GM12878 (cell line): ENCODE results near the gene CCDC107. TPM values are rescaled to one million over a fixed set of nuclear protein-coding genes. Genes with fewer than 3 reads are reported as not detected.
A peak's percentile ranks its signal among the peaks of the same experiment; 100 is the strongest.

Experiments used
- BCL11A ChIP-seq: IDR thresholded peaks from 2 replicates; pipeline ENCODE4 v1.6.1; 2011; ENCODE audit warnings: low read depth, low read length
- CREM ChIP-seq: IDR thresholded peaks from 2 replicates; pipeline ENCODE4 v1.6.1; 2014; ENCODE audit warnings: antibody characterized with exemption, low read depth
- E2F4 ChIP-seq: IDR thresholded peaks from 2 replicates; pipeline ENCODE4 v1.6.1; 2012; ENCODE audit warnings: low read depth, low read length, improper control_type of control experiment
- FOXK2 ChIP-seq: fragments of 450-650 bp; IDR thresholded peaks from 2 replicates; pipeline ENCODE4 v1.6.1; 2017; ENCODE audit warnings: mild to moderate bottlenecking, moderate library complexity
- MEF2A ChIP-seq: IDR thresholded peaks from 2 replicates; pipeline ENCODE4 v1.6.1; 2011; ENCODE audit warnings: low read depth, mild to moderate bottlenecking, low read length, moderate library complexity; ENCODE audit not compliant: insufficient read depth
- NR2C2 ChIP-seq: IDR thresholded peaks from 2 replicates; pipeline ENCODE4 v1.6.1; 2011; ENCODE audit warnings: borderline replicate concordance, low read depth; ENCODE audit not compliant: control insufficient read depth, insufficient read length
- PKNOX1 ChIP-seq: fragments of 450-650 bp; IDR thresholded peaks from 2 replicates; pipeline ENCODE4 v1.6.1; 2016; ENCODE audit warnings: mild to moderate bottlenecking
- PML ChIP-seq: IDR thresholded peaks from 2 replicates; pipeline ENCODE4 v1.6.1; 2012; ENCODE audit warnings: low read length, inconsistent platforms
- POLR2AphosphoS5 ChIP-seq: IDR thresholded peaks from 2 replicates; pipeline ENCODE4 v1.6.1; 2011; ENCODE audit warnings: mild to moderate bottlenecking, low read length, inconsistent platforms
- SP1 ChIP-seq: IDR thresholded peaks from one replicate; pipeline ENCODE4 v1.6.1; 2011; ENCODE audit warnings: low read depth, low read length
- SREBF1 ChIP-seq: IDR thresholded peaks from 2 replicates; pipeline ENCODE4 v1.6.1; 2012; ENCODE audit warnings: mild to moderate bottlenecking, low read length
- SREBF2 ChIP-seq: IDR thresholded peaks from 2 replicates; pipeline ENCODE4 v1.6.1; 2012; ENCODE audit warnings: mild to moderate bottlenecking, low read length
- STAT1 ChIP-seq: fragments of 450-650 bp; conservative IDR thresholded peaks from 2 replicates; pipeline ENCODE4 v1.6.1; 2014; ENCODE audit warnings: antibody characterized with exemption, mild to moderate bottlenecking
- TBL1XR1 ChIP-seq: IDR thresholded peaks from 2 replicates; pipeline ENCODE4 v1.6.1; 2012; ENCODE audit warnings: low read depth, low read length, improper control_type of control experiment
- USF1 ChIP-seq: IDR thresholded peaks from 2 replicates; pipeline ENCODE4 v1.6.1; 2011; ENCODE audit warnings: borderline replicate concordance, low read depth, mild to moderate bottlenecking, moderate library complexity, mixed read lengths, low read length; ENCODE audit not compliant: insufficient read depth; ENCODE audit errors: extremely low read length
- ZBED1 ChIP-seq: IDR thresholded peaks from 2 replicates; pipeline ENCODE4 v1.6.1; 2016; ENCODE audit warnings: borderline replicate concordance
- ZNF207 ChIP-seq: fragments of 450-650 bp; IDR thresholded peaks from 2 replicates; pipeline ENCODE4 v1.6.1; 2014; ENCODE audit warnings: antibody characterized with exemption, mild to moderate bottlenecking, borderline replicate concordance
- polyA plus RNA-seq, 11 experiments: library from polyadenylated mRNA; depleted of rRNA in 4 of 11; unstranded in 6 of 11; stranded (reverse) in 5 of 11; fragments of >200 nt; fragmentation: Nextera tagmentation in 4 of 11; fragmentation: Illumina TruSeq in 1 of 11; extraction: Ambion mirVana in 4 of 11; extraction: Trizol in 1 of 11; gene quantifications; 1 replicate in 1 of 11; 2 replicates in 10 of 11; pipeline versions ENCODE4 v1.2.1 to v1.2.3, GENCODE V29; 2011 to 2016; ENCODE audit warnings: inconsistent platforms in 2 of 11, missing spikeins in 2 of 11, low read depth in 1 of 11
- total RNA-seq, 4 experiments: library from RNA; depleted of rRNA in 3 of 4; stranded (reverse); fragments of >200 nt in 3 of 4; fragmentation: Illumina TruSeq in 1 of 4; extraction: Trizol in 1 of 4; gene quantifications; 2 replicates each; pipeline versions ENCODE4 v1.2.1 to v1.2.3, GENCODE V29; 2013 to 2021
- TF ChIP-seq, protein P1 (sequence below): fragments of 450-650 bp; IDR thresholded peaks from 2 replicates; pipeline ENCODE4 v1.6.1; 2017; ENCODE audit warnings: mild to moderate bottlenecking, moderate library complexity
- TF ChIP-seq, protein P2 (sequence below): fragments of 450-650 bp; IDR thresholded peaks from 2 replicates; pipeline ENCODE4 v1.6.1; 2017; ENCODE audit warnings: mild to moderate bottlenecking, moderate library complexity

Gene CCDC107
- total and polyA plus RNA-seq, 10 of the 15 experiments (the other 5 are each of a cell fraction or from before 2014, with no cell fraction given), result 0.19 to 18.3 (median 10.6) TPM

DNA sequence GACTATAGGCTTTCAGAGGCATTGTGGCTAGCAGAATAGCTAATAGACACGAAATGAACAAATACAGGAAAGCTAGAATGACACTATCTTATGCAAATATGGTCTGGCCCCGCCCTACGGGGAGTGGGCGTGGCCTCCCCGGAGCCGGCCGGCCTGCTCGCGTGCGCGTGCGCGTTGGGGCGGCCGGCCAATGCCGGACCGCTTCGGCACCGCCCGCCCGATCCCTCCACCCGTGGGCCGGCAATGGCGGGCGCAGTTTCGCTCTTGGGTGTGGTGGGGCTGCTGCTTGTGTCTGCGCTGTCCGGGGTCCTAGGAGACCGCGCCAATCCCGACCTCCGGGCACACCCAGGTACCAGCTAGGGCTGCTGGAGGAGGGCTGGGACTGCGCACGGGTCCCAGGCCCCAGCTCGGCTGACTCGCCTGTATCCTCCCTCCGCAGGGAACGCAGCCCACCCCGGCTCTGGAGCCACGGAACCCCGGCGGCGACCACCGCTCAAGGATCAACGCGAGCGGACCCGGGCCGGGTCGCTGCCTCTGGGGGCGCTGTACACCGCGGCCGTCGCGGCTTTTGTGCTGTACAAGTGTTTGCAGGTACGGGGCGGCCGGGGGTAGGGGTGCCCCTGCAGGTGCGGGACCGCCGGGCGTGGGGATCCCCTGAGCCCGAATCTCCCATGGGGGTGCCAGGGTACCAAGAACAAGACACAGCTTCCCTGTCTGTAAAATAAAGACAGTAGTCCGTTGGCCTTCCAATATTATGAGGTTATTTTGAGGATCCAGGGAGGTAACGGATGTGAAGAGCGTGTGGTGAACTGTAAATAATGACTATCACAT lies at the start of gene CCDC107 (continued):
- no peak for TF ChIP-seq FOXK2
- no peak for TF ChIP-seq STAT1
- no peak for TF ChIP-seq ZBED1
- TF ChIP-seq SREBF1, result no peak
- TF ChIP-seq NR2C2, result no peak
- no peak for TF ChIP-seq SP1
- no peak for TF ChIP-seq SREBF2
- TF ChIP-seq, protein P1, sequence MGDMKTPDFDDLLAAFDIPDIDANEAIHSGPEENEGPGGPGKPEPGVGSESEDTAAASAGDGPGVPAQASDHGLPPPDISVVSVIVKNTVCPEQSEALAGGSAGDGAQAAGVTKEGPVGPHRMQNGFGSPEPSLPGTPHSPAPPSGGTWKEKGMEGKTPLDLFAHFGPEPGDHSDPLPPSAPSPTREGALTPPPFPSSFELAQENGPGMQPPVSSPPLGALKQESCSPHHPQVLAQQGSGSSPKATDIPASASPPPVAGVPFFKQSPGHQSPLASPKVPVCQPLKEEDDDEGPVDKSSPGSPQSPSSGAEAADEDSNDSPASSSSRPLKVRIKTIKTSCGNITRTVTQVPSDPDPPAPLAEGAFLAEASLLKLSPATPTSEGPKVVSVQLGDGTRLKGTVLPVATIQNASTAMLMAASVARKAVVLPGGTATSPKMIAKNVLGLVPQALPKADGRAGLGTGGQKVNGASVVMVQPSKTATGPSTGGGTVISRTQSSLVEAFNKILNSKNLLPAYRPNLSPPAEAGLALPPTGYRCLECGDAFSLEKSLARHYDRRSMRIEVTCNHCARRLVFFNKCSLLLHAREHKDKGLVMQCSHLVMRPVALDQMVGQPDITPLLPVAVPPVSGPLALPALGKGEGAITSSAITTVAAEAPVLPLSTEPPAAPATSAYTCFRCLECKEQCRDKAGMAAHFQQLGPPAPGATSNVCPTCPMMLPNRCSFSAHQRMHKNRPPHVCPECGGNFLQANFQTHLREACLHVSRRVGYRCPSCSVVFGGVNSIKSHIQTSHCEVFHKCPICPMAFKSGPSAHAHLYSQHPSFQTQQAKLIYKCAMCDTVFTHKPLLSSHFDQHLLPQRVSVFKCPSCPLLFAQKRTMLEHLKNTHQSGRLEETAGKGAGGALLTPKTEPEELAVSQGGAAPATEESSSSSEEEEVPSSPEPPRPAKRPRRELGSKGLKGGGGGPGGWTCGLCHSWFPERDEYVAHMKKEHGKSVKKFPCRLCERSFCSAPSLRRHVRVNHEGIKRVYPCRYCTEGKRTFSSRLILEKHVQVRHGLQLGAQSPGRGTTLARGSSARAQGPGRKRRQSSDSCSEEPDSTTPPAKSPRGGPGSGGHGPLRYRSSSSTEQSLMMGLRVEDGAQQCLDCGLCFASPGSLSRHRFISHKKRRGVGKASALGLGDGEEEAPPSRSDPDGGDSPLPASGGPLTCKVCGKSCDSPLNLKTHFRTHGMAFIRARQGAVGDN, result peak; percentile 62
- TF ChIP-seq ZNF207, result peak; percentile 16; the same call in 1 of the 2 replicates
- no peak for TF ChIP-seq PML
- no peak for TF ChIP-seq TBL1XR1
- no peak for TF ChIP-seq USF1
- no peak for TF ChIP-seq CREM
- TF ChIP-seq PKNOX1, result no peak
- no peak for TF ChIP-seq MEF2A
- TF ChIP-seq POLR2AphosphoS5, result peak; percentile 61; the same call in 1 of the 2 replicates
- TF ChIP-seq, protein P2, sequence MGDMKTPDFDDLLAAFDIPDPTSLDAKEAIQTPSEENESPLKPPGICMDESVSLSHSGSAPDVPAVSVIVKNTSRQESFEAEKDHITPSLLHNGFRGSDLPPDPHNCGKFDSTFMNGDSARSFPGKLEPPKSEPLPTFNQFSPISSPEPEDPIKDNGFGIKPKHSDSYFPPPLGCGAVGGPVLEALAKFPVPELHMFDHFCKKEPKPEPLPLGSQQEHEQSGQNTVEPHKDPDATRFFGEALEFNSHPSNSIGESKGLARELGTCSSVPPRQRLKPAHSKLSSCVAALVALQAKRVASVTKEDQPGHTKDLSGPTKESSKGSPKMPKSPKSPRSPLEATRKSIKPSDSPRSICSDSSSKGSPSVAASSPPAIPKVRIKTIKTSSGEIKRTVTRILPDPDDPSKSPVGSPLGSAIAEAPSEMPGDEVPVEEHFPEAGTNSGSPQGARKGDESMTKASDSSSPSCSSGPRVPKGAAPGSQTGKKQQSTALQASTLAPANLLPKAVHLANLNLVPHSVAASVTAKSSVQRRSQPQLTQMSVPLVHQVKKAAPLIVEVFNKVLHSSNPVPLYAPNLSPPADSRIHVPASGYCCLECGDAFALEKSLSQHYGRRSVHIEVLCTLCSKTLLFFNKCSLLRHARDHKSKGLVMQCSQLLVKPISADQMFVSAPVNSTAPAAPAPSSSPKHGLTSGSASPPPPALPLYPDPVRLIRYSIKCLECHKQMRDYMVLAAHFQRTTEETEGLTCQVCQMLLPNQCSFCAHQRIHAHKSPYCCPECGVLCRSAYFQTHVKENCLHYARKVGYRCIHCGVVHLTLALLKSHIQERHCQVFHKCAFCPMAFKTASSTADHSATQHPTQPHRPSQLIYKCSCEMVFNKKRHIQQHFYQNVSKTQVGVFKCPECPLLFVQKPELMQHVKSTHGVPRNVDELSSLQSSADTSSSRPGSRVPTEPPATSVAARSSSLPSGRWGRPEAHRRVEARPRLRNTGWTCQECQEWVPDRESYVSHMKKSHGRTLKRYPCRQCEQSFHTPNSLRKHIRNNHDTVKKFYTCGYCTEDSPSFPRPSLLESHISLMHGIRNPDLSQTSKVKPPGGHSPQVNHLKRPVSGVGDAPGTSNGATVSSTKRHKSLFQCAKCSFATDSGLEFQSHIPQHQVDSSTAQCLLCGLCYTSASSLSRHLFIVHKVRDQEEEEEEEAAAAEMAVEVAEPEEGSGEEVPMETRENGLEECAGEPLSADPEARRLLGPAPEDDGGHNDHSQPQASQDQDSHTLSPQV, result no peak
- TF ChIP-seq E2F4, result no peak
- TF ChIP-seq BCL11A, result no peak
